Astrocyte of the cerebellum (primary cell): Measurements from ENCODE around the gene CASKIN2.
A peak's percentile ranks its signal among the peaks of the same experiment; 100 is the strongest.

ENCODE experiments used
- DNase-seq: peaks from one replicate; pipeline ENCODE4 v3.0.0-alpha.2; 2011; ENCODE audit warnings: low read depth
- H3K4me3 ChIP-seq: 2 replicates; pipeline ENCODE4 v1.5.1; 2011; ENCODE audit warnings: mild to moderate bottlenecking, low read depth, low read length, moderate library complexity
- in situ Hi-C: cut with HindIII; loops from 2 replicates; pipeline ENCODE4 v1.10.0; 2017; ENCODE audit warnings: low sequenced_read_pairs
- TF ChIP-seq, protein P1 (sequence below): IDR thresholded peaks from 2 replicates; pipeline ENCODE4 v1.5.1; 2012; ENCODE audit warnings: low read length, low read depth, moderate library complexity, mild to moderate bottlenecking; ENCODE audit errors: missing control alignments

Gene CASKIN2, protein sequence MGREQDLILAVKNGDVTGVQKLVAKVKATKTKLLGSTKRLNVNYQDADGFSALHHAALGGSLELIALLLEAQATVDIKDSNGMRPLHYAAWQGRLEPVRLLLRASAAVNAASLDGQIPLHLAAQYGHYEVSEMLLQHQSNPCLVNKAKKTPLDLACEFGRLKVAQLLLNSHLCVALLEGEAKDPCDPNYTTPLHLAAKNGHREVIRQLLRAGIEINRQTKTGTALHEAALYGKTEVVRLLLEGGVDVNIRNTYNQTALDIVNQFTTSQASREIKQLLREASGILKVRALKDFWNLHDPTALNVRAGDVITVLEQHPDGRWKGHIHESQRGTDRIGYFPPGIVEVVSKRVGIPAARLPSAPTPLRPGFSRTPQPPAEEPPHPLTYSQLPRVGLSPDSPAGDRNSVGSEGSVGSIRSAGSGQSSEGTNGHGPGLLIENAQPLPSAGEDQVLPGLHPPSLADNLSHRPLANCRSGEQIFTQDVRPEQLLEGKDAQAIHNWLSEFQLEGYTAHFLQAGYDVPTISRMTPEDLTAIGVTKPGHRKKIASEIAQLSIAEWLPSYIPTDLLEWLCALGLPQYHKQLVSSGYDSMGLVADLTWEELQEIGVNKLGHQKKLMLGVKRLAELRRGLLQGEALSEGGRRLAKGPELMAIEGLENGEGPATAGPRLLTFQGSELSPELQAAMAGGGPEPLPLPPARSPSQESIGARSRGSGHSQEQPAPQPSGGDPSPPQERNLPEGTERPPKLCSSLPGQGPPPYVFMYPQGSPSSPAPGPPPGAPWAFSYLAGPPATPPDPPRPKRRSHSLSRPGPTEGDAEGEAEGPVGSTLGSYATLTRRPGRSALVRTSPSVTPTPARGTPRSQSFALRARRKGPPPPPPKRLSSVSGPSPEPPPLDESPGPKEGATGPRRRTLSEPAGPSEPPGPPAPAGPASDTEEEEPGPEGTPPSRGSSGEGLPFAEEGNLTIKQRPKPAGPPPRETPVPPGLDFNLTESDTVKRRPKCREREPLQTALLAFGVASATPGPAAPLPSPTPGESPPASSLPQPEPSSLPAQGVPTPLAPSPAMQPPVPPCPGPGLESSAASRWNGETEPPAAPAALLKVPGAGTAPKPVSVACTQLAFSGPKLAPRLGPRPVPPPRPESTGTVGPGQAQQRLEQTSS (N-terminal part only)

GRCh38 chr17:75515496-75516254, at the start of gene CASKIN2:
Gene CASKIN2 (minus strand): TSS chr17:75515537. CDS start chr17:75513804, 1,733 bp downstream.
- in situ Hi-C loops, result no loop called here
- DNase-seq, result peak; percentile 72
- peak within 1 kb of the TSS; percentile 78 for H3K4me3 ChIP-seq
- TF ChIP-seq, protein P1, sequence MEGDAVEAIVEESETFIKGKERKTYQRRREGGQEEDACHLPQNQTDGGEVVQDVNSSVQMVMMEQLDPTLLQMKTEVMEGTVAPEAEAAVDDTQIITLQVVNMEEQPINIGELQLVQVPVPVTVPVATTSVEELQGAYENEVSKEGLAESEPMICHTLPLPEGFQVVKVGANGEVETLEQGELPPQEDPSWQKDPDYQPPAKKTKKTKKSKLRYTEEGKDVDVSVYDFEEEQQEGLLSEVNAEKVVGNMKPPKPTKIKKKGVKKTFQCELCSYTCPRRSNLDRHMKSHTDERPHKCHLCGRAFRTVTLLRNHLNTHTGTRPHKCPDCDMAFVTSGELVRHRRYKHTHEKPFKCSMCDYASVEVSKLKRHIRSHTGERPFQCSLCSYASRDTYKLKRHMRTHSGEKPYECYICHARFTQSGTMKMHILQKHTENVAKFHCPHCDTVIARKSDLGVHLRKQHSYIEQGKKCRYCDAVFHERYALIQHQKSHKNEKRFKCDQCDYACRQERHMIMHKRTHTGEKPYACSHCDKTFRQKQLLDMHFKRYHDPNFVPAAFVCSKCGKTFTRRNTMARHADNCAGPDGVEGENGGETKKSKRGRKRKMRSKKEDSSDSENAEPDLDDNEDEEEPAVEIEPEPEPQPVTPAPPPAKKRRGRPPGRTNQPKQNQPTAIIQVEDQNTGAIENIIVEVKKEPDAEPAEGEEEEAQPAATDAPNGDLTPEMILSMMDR, result peak; percentile 97

GRCh38 chr17:75565066-75565465, 49.7 kb upstream of the CASKIN2 start:
- in situ Hi-C loops, result no loop called here
- H3K4me3 ChIP-seq, result no peak overlapping the region
- TF ChIP-seq, protein P1, result no peak
- DNase-seq, result no peak

DNA sequence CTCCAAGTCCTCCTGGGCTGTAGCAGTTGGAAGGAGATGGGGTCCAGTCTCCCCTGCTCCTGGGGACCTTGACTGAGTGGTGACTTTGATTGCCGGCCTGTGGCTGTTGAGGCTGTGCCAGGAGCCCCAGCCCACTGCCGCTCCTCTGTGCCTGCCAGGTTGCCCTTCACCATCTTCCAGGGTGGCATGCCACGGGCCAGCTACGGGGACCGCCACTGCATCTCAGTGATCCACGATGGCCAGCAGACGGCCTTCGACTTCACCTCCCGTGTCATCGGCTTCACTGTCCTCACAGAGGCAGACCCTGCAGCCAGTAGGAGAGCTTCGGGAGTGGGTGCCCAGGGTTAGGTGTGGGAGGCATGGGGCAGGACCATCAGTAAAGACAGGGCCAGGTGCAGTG, 48.9 kb upstream of the CASKIN2 start:
- no peak overlapping the region for H3K4me3 ChIP-seq
- TF ChIP-seq, protein P1, result no peak
- in situ Hi-C loops, result no loop called here
- no peak for DNase-seq

GRCh38 chr17:75563063-75563758, 47.9 kb upstream of the CASKIN2 start:
- in situ Hi-C loops, result no loop called here

GRCh38 chr17:75561927-75562603, 46.7 kb upstream of the CASKIN2 start:
- peak; percentile 22 for DNase-seq

More at GRCh38 chr17:75563063-75563758, 47.9 kb upstream of the CASKIN2 start:
- DNase-seq, result no peak
- TF ChIP-seq, protein P1, result no peak
- no peak overlapping the region for H3K4me3 ChIP-seq

More at GRCh38 chr17:75561927-75562603, 46.7 kb upstream of the CASKIN2 start:
- H3K4me3 ChIP-seq, result no peak overlapping the region
- TF ChIP-seq, protein P1, result no peak
- in situ Hi-C loops, result no loop called here
